ENCODE data around the gene ACY1.

Gene ACY1

GRCh38 chr3:51946796-51947195 lies 36.5 kb upstream of the ACY1 start:
- no peak for DNase-seq

- DNase-seq: no peak
Measured at GRCh38 chr3:51947215-51947900, 36.0 kb upstream of the ACY1 start.

DNA sequence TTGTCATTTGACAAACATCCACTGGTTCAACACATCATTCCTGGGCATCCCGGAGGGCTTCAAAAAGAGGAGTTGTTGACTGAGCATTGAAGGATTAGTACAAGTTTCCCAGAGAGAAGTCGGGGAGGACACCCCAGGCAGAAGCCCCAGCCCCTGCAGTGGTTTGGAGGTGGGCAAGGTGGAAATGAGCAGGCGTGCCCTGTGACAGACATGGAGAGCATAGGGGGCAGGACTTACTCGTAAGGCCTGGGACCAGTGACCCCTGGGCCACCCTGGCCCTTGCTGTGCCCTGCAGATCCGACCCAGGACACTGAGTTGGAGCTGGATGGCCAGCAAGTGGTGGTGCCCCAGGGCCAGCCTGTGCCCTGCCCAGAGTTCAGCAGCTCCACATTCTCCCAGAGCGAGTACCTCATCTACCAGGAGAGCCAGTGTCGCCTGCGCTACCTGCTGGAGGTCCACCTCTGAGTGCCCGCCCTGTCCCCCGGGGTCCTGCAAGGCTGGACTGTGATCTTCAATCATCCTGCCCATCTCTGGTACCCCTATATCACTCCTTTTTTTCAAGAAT lies 35.2 kb upstream of the ACY1 start:
- no peak for DNase-seq

- DNase-seq: no peak
Measured at GRCh38 chr3:51949121-51949520, 34.2 kb upstream of the ACY1 start.

DNA sequence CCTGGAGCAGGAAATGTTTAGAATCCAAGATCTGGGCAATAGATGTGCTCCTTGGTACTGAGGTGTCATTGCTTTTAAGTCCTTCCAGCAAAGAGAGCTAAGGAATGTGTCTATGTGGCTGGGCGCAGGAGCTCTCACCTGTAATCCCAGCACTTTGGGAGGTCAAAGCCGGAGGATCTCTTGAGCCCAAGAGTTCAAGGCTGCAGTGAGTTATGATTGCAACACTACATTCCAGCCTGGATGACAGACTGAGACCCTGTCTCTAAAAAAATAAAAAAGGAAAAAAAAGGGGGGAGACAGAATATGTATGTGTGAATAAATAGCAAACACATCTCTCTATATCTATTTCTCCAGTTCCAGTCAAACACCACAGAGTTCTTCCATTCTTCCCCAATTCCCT lies 32.4 kb upstream of the ACY1 start:
- no peak for DNase-seq

- no peak for DNase-seq
Measured at GRCh38 chr3:51953445-51953844, 29.9 kb upstream of the ACY1 start.

DNA sequence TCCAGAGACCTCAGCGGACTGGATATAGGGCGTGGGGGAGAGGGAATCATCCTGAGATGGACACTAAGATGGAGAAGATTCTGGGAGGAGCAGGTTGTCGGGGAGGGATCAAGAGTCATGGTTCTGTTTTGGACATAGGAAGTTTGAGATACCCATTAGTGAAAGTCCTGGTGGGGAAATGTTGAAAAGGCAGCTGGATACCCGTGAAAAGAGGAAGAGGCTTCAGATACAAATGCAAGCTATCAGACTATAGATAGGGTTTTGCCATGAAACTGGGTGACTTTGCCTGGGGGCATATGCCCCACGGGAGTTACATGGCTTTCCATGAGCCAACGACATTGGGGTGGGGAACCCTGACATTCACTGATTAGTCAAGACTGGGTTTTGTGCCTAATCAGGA lies 29.2 kb upstream of the ACY1 start:
- DNase-seq: no peak

GRCh38 chr3:51954713-51955112 lies 28.6 kb upstream of the ACY1 start:
- no peak for DNase-seq

DNA sequence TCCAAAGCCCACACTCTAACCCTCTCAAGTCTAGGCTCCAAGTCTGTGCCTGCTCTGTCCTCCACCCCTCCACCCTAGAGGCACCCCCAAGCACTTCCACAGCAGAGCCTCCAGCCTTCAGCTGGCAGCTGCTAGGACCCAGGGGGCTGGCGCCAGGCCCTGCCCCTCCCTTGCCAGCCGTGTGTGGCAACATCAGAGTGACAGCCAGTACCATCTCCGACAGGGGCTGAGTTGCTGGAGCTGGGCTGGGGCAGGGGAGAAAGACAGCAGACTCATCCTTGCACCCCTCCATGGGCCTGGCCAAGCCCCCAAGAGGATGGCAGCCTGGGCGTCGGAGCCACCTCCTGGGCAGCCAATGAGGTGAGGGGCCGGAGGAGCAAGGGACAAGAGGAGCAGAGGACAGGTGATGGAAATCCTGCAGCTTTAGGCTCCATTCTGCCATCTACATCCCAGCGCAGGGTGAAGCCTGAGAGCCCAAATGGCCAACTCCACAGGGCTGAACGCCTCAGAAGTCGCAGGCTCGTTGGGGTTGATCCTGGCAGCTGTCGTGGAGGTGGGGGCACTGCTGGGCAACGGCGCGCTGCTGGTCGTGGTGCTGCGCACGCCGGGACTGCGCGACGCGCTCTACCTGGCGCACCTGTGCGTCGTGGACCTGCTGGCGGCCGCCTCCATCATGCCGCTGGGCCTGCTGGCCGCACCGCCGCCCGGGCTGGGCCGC lies 28.0 kb upstream of the ACY1 start, which contains the start of gene GPR62:
Gene GPR62, plus strand, starts transcription at position 207 of the 718 bp plus-strand sequence. Its CDS starts 272 bp downstream, at position 479.
- no peak for DNase-seq

GRCh38 chr3:51955893-51956770 lies 27.2 kb upstream of the ACY1 start:
- no peak for DNase-seq

DNA sequence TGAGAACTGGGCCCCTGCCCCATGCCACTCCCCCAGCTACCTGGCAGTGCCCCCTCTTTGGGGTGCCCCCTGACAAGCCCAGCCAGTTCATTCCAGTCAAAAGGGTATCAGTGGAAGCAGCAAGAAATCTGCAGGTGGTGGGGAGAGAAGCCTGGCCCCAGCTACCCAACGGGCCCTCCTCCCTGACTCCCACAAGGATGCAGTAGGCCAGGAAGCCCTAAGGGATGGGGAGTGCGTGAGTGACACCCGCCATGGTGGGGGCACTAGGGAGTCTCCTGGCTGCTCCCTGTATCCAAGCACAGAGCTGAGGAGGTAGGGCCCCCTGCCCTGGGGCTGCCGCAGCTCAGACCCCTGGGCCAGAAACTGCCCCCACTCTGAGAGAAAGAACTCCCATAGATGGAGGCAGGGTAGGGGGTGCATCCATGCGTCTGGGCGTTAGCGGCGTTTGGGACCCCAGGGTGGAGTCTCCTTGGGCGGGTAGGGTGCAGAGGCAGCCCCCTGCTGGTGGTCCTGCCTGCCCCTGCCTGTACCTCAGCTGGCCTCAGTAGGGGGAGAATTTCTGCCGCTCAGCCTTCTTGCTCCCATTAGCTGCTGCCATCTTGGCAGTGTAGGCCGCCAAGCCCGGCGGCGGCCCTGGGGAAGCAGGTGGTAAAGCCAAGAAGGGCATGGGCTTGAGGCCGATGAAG lies 25.7 kb upstream of the ACY1 start:
- DNase-seq: no peak

DNA sequence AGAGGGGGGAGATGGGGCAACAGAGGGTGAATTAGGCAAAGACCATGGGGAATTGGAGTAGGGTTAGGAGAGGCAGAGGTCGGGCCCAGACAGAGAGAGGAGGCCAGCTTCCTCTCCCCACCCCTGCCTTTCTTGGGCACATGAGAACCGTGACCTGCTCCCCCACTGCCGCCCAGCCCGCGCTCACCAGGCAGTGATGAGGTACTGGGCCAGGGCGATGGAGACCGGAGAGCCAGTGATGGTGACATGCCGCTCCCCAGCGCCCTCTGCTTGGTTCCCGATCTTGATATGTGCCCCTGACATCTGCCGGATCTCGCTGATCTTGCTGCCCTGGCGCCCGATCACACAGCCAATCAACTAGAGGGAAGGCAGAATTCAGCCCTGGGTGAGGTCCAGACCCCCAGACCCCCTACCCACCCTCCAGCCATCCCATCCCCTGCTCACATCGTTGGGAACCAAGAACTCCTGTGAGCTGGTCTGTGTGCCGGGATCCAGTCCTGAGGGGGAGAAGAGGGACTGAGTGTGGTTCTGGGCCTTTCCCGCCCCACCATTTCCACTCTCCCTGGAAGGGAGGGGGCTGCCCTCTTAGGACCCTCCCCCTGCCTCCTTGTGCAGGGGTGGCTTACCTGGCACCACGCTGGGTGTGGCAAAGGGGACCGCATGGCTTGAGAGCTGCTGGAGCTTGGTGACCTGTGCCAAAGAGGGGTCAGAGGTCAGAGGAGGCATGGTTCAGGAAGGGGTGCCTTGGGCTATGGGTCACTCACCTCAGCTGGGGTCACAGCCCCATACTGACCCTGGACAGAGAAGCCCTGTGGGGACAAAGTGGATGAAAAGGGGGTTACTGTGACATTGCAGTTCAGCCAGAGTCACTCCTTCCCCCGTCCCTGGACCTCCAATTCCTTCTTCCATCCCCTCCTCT lies 24.5 kb upstream of the ACY1 start:
- no peak for DNase-seq

DNA sequence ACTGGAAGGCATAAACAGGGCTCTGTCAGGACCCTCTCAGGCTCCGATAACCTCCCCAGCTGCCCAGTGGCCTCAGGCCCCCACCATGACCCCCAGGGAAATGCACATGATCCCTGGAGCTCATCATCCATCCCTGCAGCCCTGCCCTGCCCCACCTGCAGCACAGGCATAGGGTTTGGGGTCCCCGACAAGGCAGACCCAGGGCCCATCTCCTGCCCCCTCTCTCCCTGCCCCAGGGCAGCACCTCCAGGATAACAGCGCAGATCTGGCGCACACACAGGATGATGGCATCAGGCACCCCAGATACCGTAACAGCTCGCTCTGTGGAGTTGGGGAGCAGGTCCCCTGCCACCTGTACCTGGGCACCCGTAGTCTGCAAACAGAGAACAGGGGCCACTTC lies 23.7 kb upstream of the ACY1 start:
- no peak for DNase-seq

GRCh38 chr3:51960386-51960785 lies 22.9 kb upstream of the ACY1 start:
- no peak for DNase-seq

GRCh38 chr3:51961011-51961410 lies 22.3 kb upstream of the ACY1 start:
- DNase-seq: no peak

GRCh38 chr3:51961602-51962569 lies 21.4 kb upstream of the ACY1 start:
- DNase-seq: no peak

DNA sequence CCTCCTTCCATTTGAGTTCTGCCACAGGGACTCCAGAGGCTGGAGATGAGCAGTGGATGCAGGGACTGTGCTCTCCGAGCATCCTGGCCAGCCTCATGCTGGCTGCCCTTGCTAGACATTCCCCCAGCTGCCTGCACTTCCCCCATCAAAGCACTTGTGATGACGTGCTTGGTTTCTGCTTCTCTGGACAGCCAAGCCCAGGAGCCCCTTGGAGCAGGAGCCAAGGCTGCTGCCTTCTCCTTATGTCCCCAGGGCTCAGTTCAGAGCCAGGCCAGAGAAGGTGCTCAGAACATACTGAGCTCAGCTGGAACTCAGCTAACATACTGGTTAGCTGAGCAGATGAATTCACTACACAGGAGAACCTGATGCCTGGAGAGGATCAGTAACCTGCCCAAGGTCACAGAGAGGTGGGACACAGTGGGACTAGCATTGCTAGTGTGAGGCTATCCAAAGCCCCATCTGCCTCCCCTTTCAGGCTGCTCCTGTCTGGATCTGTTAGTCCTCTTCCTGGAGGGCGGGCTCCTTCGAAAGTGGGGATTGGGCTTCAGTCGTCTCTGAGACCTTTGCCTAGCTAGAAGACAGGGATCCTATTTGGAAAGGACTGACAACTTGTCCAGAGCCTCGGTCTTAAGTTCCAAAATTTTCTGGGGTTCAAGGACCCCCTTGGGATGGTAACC lies 20.3 kb upstream of the ACY1 start:
- no peak for DNase-seq

DNA sequence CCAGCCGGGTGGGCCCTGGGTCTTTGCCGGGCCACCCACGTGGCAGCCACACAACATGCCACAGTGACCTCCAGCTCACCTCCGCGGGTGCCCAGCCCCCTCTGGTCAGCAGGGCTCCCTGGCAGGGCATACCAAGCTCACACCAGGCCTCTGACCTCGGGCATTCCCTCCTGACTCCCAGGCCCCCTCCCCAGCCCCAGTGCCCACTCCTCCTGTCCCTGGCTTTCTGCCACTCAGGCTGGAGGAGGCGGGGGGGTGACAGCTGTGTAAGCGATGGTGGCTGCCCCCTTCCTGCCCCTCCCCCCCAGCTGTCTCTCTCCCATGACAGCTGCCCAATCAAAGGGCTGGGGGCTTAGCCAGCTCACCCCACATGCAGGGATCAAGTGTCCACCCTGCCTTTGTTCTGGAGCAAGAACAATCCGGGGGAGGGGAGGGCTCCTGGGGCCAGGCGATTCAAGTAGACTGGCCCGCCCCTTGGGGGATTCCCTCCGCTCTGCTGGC lies 19.3 kb upstream of the ACY1 start:
- peak; percentile 6 for DNase-seq

- no peak for DNase-seq
Measured at GRCh38 chr3:51964521-51964920, 18.8 kb upstream of the ACY1 start.

Measured in NCI-H345 (cell line).